Endothelial cell of umbilical vein (primary cell): ENCODE data around the gene PRSS37. TPM values are rescaled to one million over a fixed set of nuclear protein-coding genes. Genes with fewer than 3 reads are reported as not detected.

ENCODE experiments used
- BruUV-seq: library from RNA; stranded (reverse); fragments of 400-500 nt; replicated peaks from 2 replicates; lab custom pipeline; 2021; lab: Mats Ljungman, UMichigan
- CTCF ChIA-PET: fragments of 300-600, 350-600 bp; sonication (Branson Sonifier 250); formaldehyde crosslinking; loops from one replicate; lab custom pipeline; 2021; ENCODE audit warnings: antibody characterized with exemption, inconsistent platforms; lab: Charles Lee
- POLR2A ChIA-PET: fragments of 300-600, 350-600 bp; sonication (Branson Sonifier 250); formaldehyde crosslinking; loops from one replicate; lab custom pipeline; 2021; ENCODE audit warnings: antibody characterized with exemption, inconsistent platforms; lab: Charles Lee
- DNase-seq: peaks from one replicate; pipeline ENCODE4 v3.0.0-alpha.2; 2011; ENCODE audit warnings: low read depth, low spot score
- FAIRE-seq: peaks from 2 replicates; lab custom pipeline; 2011; peaks lifted over from hg19 to GRCh38; lab: Jason Lieb, UNC
- H2AFZ ChIP-seq: 2 replicates; pipeline ENCODE4 v1.6.0; 2012; ENCODE audit warnings: low read depth, low read length, control low read depth, inconsistent platforms
- H3K27ac ChIP-seq: 2 replicates; pipeline ENCODE4 v1.5.1; 2011; ENCODE audit warnings: low read depth, mild to moderate bottlenecking, control low read depth, low read length, moderate library complexity; ENCODE audit not compliant: insufficient read depth
- H3K27me3 ChIP-seq, 2 experiments: 2 replicates each; pipeline versions ENCODE4 v1.6.0 to v1.6.1; 2011; ENCODE audit warnings: low read length in 2 of 2, mixed read lengths in 1 of 2; ENCODE audit not compliant: control insufficient read depth in 2 of 2, insufficient read depth in 2 of 2
- H3K36me3 ChIP-seq, 2 experiments: 2 replicates in 1 of 2; 3 replicates in 1 of 2; pipeline ENCODE4 v1.5.1; 2011; ENCODE audit warnings: low read length in 2 of 2, mild to moderate bottlenecking in 1 of 2, moderate library complexity in 1 of 2; ENCODE audit not compliant: control insufficient read depth in 2 of 2, insufficient read depth in 2 of 2; ENCODE audit errors: extremely low read depth in 1 of 2
- H3K4me1 ChIP-seq: 3 replicates; pipeline ENCODE4 v1.5.1; 2011; ENCODE audit warnings: mild to moderate bottlenecking, low read length; ENCODE audit not compliant: control insufficient read depth, insufficient read depth; ENCODE audit errors: extremely low read depth
- H3K4me2 ChIP-seq: 2 replicates; pipeline ENCODE4 v1.6.1; 2011; ENCODE audit warnings: low read length, control low read depth, mixed read lengths; ENCODE audit not compliant: insufficient read depth
- H3K4me3 ChIP-seq, 3 experiments: fragments of 200-600 bp in 1 of 3; sonication (generic), shearing (Covaris generic) in 1 of 3; replicated peaks in 1 of 3; 2 replicates each; pipeline ENCODE4 v1.5.1; 2011 to 2016; ENCODE audit warnings: control low read depth in 3 of 3, low read length in 3 of 3, mild to moderate bottlenecking in 2 of 3, inconsistent platforms in 1 of 3, low read depth in 1 of 3, moderate library complexity in 1 of 3; ENCODE audit not compliant: insufficient read depth in 1 of 3
- H3K79me2 ChIP-seq: 2 replicates; pipeline ENCODE4 v1.6.0; 2012; ENCODE audit warnings: low read length, inconsistent platforms; ENCODE audit not compliant: control insufficient read depth, insufficient read depth
- H3K9ac ChIP-seq: replicated peaks from 2 replicates; pipeline ENCODE3; 2011; ENCODE audit warnings: low read length, control low read depth; ENCODE audit not compliant: insufficient read depth; ENCODE audit errors: extremely low read depth
- H3K9me1 ChIP-seq: replicated peaks from 3 replicates; pipeline ENCODE4 v1.6.0; 2011; ENCODE audit warnings: mild to moderate bottlenecking, low read length; ENCODE audit not compliant: control insufficient read depth, insufficient read depth; ENCODE audit errors: extremely low read depth
- H3K9me3 ChIP-seq: replicated peaks from 2 replicates; pipeline ENCODE4 v1.5.1; 2012; ENCODE audit warnings: low read length, inconsistent platforms; ENCODE audit not compliant: control insufficient read depth, insufficient read depth
- H4K20me1 ChIP-seq: replicated peaks from 2 replicates; pipeline ENCODE3; 2011; ENCODE audit warnings: mild to moderate bottlenecking, low read length; ENCODE audit not compliant: control insufficient read depth, insufficient read depth; ENCODE audit errors: extremely low read depth
- EZH2 ChIP-seq: IDR thresholded peaks from 2 replicates; pipeline ENCODE4 v1.6.1; 2012; ENCODE audit warnings: borderline replicate concordance, low read depth, mild to moderate bottlenecking, moderate library complexity, low read length, inconsistent platforms; ENCODE audit not compliant: severe bottlenecking
- FOS ChIP-seq: IDR thresholded peaks from 2 replicates; pipeline ENCODE4 v1.6.1; 2011; ENCODE audit warnings: mild to moderate bottlenecking, low read length, moderate library complexity, borderline replicate concordance; ENCODE audit not compliant: insufficient read depth
- GATA2 ChIP-seq: IDR thresholded peaks from 2 replicates; pipeline ENCODE4 v1.7.0; 2011; ENCODE audit warnings: low read depth, mild to moderate bottlenecking, moderate library complexity, mixed read lengths, low read length; ENCODE audit not compliant: insufficient read length, insufficient read depth
- JUN ChIP-seq: IDR thresholded peaks from 2 replicates; pipeline ENCODE4 v1.6.1; 2011; ENCODE audit warnings: borderline replicate concordance, low read depth; ENCODE audit not compliant: insufficient read length, insufficient read depth
- MYC ChIP-seq: IDR thresholded peaks from one replicate; pipeline ENCODE4 v1.6.1; 2011; ENCODE audit warnings: mild to moderate bottlenecking, low read depth, low read length
- POLR2A ChIP-seq: IDR thresholded peaks from 2 replicates; pipeline ENCODE4 v1.6.1; 2012; ENCODE audit warnings: low read depth, mild to moderate bottlenecking, control low read depth, low read length
- POLR2AphosphoS5 ChIP-seq: IDR thresholded peaks from 2 replicates; pipeline ENCODE4 v1.6.1; 2012; ENCODE audit warnings: low read depth, mild to moderate bottlenecking, control low read depth, low read length, moderate library complexity; ENCODE audit not compliant: insufficient read depth
- dilution Hi-C: fragments of 300-500 bp; cut with MboI; formaldehyde crosslinking; loops from one replicate; pipeline ENCODE4 v1.15.0; 2019; ENCODE audit warnings: low sequenced_read_pairs; ENCODE audit not compliant: extremely low pct_ligation_motif_present
- intact Hi-C: fragments of 100-400 bp; cut with micrococcal nuclease; formaldehyde crosslinking; loops from one replicate; pipeline ENCODE4 v1.10.0; 2022
- polyA plus RNA-seq, 4 experiments: library from polyadenylated mRNA; depleted of rRNA in 3 of 4; stranded (reverse) in 3 of 4; unstranded in 1 of 4; fragments of >200 nt; gene quantifications; 2 replicates each; pipeline versions ENCODE4 v1.2.1 to v1.2.3, GENCODE V29; 2011 to 2012; ENCODE audit warnings: missing spikeins in 1 of 4
- total RNA-seq: library from RNA; stranded (reverse); gene quantifications from 2 replicates; pipeline ENCODE4 v1.2.3, GENCODE V29; 2021
- TF ChIP-seq, protein P1 (sequence below): IDR thresholded peaks from 2 replicates; pipeline ENCODE4 v1.6.1; 2011; ENCODE audit not compliant: insufficient read depth, insufficient read length
- TF ChIP-seq, protein P2 (sequence below), 2 donors: IDR thresholded peaks; 1 replicate in 1 of 2; 2 replicates in 1 of 2; pipeline ENCODE4 v1.5.1; 2011; ENCODE audit warnings: low read length in 2 of 2, mild to moderate bottlenecking in 2 of 2, moderate library complexity in 2 of 2, control low read depth in 1 of 2, inconsistent platforms in 1 of 2, low read depth in 1 of 2; ENCODE audit not compliant: insufficient read depth in 1 of 2; ENCODE audit errors: extremely low read depth in 1 of 2

Gene PRSS37
- total and polyA plus RNA-seq, 2 donors (not counting 3 experiments of a cell fraction or from before 2014, with no cell fraction given) = not detected

DNA sequence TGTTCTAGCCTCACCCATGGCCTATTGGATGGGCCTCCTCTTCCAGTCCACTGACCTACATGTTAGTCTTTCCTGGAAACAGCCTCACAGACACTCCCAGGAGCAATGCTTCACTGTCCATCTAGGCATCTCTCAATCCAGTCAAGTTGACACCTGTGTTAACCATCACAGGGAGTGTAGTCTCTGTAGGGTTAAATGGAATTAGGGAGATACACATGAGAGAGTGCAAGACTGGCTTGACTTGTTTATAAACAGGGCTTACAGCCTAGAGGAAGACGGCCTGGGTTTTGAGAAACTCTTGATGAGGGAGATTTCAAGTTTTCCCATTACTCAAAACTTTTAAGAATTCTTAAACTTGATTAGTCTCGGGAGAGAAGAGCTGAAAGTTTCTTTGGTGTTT is 18.9 kb upstream of the PRSS37 start:
- intact Hi-C loops (no loop called here), dilution Hi-C loops (no loop called here)
- POLR2A ChIA-PET = no interaction called here
- Histone ChIP-seq H3K9me1 (no peaks in the 10 kb centered on the region), H3K9me3 (peaks cover 2% of the 10 kb centered on the region), H3K27me3 (no peaks in the 10 kb centered on the region), H3K4me1 (no peaks in the 10 kb centered on the region), H3K27ac (no peak overlapping the region), H4K20me1 (no peaks in the 10 kb centered on the region), H2AFZ (no peak overlapping the region), H3K9ac (no peak overlapping the region), H3K79me2 (no peaks in the 10 kb centered on the region), H3K36me3 (no peaks in the 10 kb centered on the region), H3K4me3 (no peak overlapping the region), H3K4me2 (no peak overlapping the region)
- DNase-seq (no peak), FAIRE-seq (no peak)
- CTCF ChIA-PET = no interaction called here
- BruUV-seq = no TSS peak
- TF ChIP-seq MYC = no peak
- TF ChIP-seq, protein P1, sequence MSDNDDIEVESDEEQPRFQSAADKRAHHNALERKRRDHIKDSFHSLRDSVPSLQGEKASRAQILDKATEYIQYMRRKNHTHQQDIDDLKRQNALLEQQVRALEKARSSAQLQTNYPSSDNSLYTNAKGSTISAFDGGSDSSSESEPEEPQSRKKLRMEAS = no peak
- no peak for TF ChIP-seq POLR2A
- TF ChIP-seq GATA2 = no peak
- no peak for TF ChIP-seq JUN
- no peak for TF ChIP-seq EZH2
- TF ChIP-seq, protein P2, sequence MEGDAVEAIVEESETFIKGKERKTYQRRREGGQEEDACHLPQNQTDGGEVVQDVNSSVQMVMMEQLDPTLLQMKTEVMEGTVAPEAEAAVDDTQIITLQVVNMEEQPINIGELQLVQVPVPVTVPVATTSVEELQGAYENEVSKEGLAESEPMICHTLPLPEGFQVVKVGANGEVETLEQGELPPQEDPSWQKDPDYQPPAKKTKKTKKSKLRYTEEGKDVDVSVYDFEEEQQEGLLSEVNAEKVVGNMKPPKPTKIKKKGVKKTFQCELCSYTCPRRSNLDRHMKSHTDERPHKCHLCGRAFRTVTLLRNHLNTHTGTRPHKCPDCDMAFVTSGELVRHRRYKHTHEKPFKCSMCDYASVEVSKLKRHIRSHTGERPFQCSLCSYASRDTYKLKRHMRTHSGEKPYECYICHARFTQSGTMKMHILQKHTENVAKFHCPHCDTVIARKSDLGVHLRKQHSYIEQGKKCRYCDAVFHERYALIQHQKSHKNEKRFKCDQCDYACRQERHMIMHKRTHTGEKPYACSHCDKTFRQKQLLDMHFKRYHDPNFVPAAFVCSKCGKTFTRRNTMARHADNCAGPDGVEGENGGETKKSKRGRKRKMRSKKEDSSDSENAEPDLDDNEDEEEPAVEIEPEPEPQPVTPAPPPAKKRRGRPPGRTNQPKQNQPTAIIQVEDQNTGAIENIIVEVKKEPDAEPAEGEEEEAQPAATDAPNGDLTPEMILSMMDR (IDR thresholded peaks at IDR 0.05; ENCODE audit: extremely low read depth in 1 of 2, insufficient read depth in 1 of 2, low read depth in 1 of 2, low read length in 2 of 2) = no peak
- no peak for TF ChIP-seq POLR2AphosphoS5
- no peak for TF ChIP-seq FOS
